NB4 (cell line): ENCODE measurements around the gene HNRNPU.

Experiments
- POLR2A ChIP-seq: IDR thresholded peaks from 2 replicates; pipeline ENCODE4 v1.6.1; 2011; ENCODE audit warnings: mild to moderate bottlenecking; ENCODE audit not compliant: insufficient read length; ENCODE audit errors: extremely low read depth
- TF ChIP-seq, protein P1 (sequence below): IDR thresholded peaks from one replicate; pipeline ENCODE4 v1.5.1; 2012; ENCODE audit warnings: low read depth, low read length

DNA sequence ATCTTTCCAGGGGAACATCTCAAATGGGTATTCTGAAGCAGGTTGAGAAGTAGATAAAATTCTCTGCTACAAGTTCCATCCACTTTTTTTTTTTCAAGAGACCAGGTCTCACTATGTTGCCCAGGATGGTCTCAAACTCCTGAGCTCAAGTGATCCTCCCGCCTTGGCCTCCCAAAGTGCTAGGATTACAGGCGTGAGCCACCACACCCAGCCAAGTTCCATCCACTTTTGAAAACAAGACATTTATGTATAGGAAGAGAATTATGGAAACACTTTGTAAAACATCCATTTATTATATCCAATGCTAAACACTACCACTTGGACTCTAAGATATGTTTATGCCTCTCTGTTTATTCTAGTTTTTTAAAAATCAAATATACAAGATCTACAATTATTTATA is 13.4 kb downstream of the HNRNPU start:
- TF ChIP-seq, protein P1, sequence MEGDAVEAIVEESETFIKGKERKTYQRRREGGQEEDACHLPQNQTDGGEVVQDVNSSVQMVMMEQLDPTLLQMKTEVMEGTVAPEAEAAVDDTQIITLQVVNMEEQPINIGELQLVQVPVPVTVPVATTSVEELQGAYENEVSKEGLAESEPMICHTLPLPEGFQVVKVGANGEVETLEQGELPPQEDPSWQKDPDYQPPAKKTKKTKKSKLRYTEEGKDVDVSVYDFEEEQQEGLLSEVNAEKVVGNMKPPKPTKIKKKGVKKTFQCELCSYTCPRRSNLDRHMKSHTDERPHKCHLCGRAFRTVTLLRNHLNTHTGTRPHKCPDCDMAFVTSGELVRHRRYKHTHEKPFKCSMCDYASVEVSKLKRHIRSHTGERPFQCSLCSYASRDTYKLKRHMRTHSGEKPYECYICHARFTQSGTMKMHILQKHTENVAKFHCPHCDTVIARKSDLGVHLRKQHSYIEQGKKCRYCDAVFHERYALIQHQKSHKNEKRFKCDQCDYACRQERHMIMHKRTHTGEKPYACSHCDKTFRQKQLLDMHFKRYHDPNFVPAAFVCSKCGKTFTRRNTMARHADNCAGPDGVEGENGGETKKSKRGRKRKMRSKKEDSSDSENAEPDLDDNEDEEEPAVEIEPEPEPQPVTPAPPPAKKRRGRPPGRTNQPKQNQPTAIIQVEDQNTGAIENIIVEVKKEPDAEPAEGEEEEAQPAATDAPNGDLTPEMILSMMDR, result no peak
- TF ChIP-seq POLR2A, result no peak
